HG03135 (cell line): ENCODE data around the gene CPVL.
A peak's percentile ranks its signal among the peaks of the same experiment; 100 is the strongest.
"Not testable (repeated sequence)": the region's sequence is repeated elsewhere in the genome, so short reads cannot be mapped to it uniquely, and the experiment has no call there.

Source experiments
- ATAC-seq: cut with Tn5 transposase; IDR thresholded peaks from one replicate; pipeline ENCODE4 v1.9.1; 2021; ENCODE audit warnings: mild to moderate bottlenecking, moderate library complexity; ENCODE audit not compliant: unreplicated experiment

CPVL gene

GRCh38 chr7:29120955-29121354, 25.4 kb downstream of the CPVL start:
- no peak for ATAC-seq

DNA sequence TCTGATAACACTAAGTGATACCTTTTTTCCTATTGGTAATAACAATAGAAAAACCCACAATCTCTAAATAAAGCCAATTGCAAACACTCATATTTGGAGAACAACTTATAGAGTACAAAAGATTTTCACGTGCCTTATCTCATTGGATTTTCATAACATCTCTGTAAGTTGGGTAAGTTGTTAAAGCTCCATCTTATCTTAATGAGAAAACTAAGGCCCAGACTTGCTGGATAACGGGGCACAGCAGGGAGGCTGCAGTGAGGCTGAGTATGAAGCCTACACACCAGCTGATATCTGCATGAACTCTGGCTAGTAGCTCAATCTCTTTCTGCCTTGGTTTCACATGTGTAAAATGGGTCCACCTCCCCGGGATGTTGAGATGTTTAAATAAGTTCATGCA, 26.8 kb downstream of the CPVL start:
- no peak for ATAC-seq

DNA sequence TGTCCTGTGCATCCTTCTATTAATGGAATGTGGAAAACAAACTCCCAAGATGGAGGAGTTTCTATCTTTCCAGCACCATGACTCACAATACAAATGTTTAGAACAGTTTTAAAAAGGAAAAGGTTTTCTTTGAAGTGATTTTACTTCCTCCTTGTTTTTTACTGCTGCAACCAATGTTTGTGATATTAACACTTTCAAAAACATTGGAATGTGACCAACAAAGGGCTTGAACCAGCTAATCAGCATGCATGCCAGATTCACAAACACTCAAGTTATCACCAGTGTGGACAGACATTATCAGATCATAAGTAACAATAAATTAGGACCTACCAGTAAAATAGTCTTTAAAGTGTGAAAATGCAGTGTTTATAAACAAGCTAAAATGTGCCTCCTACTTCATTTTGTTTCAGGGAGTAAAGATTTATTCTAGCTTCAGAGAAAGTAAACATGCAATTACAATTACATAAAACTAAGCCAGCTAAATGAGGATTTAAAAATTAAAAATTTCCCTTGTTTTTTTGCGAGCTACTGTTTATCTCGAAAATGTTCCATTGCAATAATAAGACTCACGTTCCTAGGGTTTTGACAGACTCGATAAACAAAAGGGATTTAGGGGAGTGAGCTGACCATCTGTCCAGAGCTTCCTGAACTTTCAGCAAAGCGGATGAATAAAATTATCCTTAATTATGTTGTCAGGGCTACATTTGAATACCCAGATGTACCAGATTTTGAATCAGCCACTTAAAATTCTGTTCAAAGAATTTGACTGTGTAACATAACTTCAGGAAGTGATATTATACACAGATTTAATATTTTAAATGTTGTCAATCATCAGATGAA, 29.8 kb downstream of the CPVL start:
- no peak for ATAC-seq

GRCh38 chr7:29115753-29116152, 30.6 kb downstream of the CPVL start:
- no peak for ATAC-seq

DNA sequence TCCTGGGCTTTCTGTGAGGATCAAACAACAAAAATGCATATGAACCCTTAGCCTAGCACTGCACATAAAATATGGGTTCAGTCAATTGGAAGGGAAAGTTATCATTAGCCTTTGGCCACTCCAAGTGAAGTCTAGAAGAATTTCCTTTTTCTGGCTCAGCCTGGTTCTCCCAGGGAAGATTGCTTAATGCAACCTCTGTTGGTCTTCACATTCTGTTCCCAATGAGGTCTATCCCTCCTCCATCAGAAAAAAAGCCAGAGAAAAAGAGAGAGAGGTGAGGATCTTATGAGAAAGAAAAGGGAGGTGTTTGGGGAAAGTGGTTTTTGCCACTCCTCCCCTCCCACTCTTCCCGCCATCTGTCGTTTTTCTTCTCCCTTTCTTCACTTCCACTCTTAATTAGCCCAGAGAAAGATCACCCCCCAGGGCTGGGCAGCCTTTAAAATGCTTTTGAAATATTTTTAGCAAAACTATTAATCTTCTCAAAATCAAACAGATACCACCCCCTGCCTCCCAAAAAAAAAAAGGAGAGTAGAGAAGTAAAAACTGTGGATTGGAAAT, 31.1 kb downstream of the CPVL start:
- no peak for ATAC-seq

DNA sequence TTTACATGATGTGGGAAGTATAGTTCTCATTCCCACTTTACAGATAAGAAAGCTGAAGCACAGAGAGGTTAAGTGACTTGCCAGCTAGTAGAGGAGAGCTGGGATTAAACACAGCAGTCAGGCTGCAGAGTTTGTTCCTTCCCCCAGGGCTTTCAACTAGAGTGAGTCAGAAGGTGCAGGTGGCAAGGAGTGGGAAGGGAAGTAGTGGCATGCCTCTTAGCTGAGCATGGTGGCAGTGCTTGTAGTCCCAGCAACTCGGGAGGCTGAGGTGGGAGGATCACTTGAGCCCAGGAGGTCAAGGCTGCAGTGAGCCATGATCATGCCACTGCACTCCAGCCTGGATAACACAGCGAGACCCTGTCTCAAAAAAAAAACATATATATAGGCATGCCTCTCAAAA, 32.1 kb downstream of the CPVL start:
- ATAC-seq = not testable (repeated sequence)

DNA sequence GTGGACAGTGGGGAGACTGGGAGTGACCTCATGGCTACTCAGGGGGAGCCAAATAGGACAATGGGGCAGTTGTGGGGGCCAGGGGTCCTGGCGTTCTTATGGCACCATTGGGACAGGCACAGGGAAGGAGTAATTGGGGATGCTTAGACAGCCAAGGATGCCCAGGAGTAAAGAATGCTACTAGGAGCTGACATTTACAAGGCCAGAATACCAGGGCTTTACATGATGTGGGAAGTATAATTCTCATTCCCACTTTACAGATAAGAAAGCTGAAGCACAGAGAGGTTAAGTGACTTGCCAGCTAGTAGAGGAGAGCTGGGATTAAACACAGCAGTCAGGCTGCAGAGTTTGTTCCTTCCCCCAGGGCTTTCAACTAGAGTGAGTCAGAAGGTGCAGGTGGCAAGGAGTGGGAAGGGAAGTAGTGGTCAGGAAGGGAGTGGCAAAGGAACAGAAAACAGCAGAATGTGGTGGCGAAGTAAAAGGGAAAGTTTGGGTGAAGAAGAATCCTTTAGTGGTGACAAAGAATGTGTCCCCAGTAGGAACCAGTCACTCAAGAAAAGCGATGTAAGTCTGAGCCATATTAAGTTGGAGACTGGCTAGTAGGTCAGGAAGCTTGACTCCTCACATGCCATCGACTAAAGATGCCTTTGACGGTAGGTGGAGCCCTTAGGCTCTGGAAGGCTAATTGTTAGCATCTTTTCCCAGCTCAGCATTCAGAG, 32.8 kb downstream of the CPVL start:
- ATAC-seq = no peak

GRCh38 chr7:29112721-29113120, 33.6 kb downstream of the CPVL start:
- ATAC-seq = no peak

DNA sequence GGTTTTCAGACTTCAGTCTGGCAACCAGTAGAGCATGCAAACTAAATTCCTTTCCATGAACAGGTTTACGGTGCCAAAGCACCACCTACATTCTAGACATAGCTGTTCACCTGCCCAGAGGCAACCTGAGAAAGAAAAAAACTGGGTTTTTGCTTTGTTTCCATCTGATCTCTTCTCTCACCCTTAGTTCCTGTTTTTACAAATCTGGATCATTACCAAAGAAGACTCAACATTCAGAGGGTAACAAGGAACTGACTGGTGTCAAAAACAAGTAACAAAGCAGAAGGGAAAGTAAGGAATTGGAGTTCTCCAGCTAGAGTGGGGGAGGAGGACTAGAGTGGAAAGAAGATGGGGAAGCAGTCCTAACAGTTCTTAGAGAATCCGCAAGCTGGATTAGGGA, 36.4 kb downstream of the CPVL start:
- ATAC-seq = no peak

DNA sequence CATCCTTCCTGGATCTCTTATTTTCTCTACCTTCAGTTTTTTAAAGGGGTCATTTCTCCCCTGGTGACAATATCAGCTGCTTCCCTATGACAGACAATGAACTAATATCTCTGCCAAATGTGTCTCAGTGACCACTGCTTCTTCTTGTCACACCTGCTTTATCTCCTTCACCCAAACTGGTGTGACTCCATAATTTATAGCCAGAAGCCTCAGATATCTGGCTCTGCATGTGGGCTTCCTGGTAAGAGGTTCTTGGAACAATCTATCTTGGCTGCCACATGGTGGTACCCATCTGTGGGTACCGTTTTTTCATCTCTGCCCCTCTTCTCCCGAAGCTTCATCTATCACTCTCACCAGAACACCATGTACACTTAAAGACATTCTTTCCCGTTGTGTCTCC, 37.0 kb downstream of the CPVL start:
- ATAC-seq = no peak

DNA sequence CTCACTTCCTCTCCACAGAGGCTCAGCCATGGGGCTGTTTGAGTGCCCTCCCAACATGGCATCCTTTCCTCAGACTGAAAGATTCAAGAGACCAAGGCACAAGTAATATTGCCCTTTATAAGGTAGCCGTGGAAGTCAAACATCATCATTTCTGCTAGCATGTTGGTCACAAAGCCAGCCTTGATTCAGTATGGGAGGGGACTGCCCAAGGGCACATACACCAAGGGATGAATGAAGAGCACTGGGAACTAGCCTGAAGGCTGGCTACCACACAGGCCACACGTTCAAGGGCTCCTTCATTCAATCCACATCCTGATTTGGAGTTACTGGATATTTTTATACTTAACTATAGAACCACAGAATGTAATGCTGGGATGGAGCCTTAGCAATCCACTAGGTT, 39.3 kb downstream of the CPVL start:
- ATAC-seq = no peak

DNA sequence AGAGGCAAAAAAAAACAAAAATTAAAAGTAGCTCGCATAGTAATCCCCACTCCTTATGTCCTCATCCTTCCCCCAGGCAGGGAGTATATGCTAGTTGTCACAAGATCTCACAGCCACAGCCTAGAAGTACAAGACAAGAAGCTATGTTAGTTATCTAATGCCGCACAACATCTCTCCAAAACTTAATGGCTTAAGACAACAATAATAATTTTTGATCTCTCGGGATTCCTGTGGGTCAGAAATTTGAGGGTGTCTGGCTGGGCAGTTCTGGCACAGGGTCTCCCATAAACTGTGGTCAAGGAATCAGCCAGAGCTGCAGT, 39.7 kb downstream of the CPVL start:
- no peak for ATAC-seq

DNA sequence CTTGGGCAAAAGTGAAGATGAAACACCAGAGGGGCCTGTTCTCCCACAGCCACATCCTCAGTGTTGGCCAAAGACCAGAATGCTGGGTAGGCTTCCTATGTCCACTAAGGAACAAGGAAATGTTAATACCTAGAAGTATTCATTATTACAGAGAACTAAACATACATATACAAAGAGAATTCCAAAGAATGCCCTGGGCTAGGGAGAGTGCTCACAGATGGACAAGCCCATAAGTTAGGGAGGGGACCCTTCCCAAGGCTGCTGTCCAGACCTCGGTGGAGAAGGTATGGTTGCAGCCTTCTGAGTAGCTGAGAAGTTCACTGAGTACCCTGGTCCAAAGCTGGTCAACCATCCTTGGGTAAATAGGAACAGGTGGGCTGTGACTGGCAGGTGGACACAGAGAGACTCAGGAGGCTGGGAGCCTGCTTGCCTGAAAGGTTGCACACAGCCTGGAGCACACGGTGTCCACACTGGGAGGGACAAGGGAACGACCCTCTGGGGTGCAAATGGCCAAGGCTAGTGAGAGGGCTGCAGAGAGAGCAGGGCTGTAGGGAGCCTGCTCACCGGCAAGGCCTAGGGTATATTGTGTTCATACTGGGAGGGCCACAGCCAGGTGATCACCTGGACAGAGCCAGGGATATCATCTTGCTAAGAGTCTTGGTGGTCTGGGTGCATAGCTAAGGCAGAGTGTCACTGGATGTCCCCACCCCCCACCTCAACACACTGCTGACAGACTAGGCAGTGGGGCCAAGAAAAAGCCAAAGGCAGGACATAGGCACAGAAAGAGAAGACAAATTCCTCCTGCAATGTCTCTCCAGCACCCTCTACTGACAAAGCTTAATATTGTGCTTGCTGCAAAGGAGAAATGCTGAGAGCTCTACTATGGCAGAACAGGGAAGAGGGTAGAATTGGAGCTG, 40.3 kb downstream of the CPVL start:
- ATAC-seq = peak; percentile 62

DNA sequence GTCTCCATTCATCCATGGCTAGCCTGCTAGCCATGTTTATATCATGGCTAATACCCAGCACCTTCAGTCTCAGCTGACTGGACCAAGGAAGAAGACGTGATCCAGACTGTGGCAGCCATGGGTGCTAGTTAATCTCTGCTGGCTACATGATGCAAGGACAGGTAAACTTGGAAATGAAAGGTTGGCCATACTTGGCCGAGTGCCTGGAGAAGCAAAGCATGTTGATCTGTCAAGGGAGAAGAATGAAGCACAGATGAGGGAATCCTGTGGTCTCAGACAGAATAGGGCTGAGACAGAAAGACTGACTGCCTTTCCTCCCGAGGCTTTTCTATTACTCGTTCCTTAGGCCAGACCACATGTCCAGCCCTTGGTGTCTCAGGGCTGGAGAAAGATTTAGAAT, 41.1 kb downstream of the CPVL start:
- no peak for ATAC-seq

DNA sequence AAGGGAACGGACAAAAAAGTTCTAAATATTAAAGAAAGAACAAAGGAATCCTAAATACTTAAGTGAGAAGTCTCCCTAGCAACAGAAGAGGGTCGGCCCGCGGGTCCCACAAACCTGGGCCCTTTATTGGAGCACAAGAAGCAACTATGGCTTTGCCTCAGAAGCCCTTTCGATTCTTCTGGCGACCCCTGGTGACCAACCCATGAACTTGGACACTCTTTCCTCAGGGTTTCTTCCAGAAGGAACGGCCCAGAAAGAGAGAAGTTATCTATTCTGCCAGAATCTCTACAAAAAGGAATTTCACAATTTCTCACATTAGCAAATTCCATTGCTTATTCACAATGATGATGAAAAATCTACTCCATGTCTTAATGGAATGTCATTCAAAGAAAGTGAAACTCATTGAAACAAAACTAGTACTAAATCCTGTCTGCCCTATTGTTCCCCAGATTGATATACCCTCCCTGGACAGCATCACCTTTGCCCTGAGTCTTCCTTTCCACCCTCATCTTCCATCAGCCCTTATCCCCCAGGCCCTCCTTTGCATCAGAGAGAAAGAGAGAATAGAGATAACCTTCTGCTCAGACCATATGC, 43.7 kb downstream of the CPVL start:
- no peak for ATAC-seq

DNA sequence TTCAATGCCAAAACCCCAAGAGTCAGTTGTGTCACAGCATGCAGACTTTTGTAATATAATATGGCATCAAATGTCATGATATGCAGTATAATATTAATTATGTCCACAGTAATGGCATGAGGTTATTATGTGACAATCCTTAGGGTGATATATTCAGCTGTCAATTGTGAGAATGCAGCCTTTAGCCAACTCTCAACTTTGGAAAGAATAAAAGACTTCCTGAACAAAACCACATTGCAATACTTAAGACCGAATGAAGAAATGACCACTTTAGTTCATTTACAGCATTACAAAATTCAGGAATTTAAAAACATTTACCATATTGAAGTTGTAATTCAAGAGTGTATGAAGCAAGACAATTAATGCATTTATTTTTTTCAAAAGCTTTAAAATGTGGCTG, 45.4 kb downstream of the CPVL start:
- ATAC-seq = no peak

GRCh38 chr7:29099896-29100847, 46.2 kb downstream of the CPVL start:
- no peak for ATAC-seq

DNA sequence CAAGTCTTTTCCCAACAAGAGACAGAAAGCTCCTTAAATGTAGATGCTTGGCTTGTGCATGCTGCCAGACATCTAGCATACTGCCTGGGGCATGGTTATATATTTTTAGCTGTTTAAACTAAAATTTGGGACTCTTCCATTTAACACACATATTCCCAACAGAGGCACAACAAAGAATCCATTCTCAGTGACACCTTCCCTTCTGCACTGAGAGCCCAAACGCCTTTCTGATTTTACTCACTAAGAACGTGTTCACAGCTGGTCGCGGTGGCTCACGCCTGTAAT, 49.9 kb downstream of the CPVL start:
- no peak for ATAC-seq

- ATAC-seq = no peak
These were observed 50.5 kb downstream of the CPVL start for GRCh38 chr7:29095631-29096445.
